Upper lobe of left lung (tissue), 6 donors: ENCODE measurements around the gene TRIM40. TPM values are rescaled to one million over a fixed set of nuclear protein-coding genes. Genes with fewer than 3 reads are reported as not detected.

Source experiments
- ATAC-seq, 2 donors: fragments of 200-7000 bp; cut with Tn5 transposase; one replicate each; pipeline ENCODE4 v1.9.1; 2022; ENCODE audit warnings: mild to moderate bottlenecking in 2 of 2, moderate library complexity in 2 of 2; ENCODE audit not compliant: low FRiP score in 2 of 2
- DNase-seq, 2 donors: peaks; one replicate each; pipeline ENCODE4 v3.0.0-alpha.2; 2019 to 2020
- H3K27ac ChIP-seq, 4 donors: fragments of 200-600 bp; sonication (generic); one replicate each; pipeline ENCODE4 v1.5.1; 2016 to 2019
- H3K27me3 ChIP-seq, 4 donors: fragments of 200-600 bp; sonication (generic); one replicate each; pipeline ENCODE4 v1.5.1; 2017 to 2019
- H3K36me3 ChIP-seq, 4 donors: fragments of 200-600 bp; sonication (generic); one replicate each; pipeline ENCODE4 v1.5.1; 2016 to 2019
- H3K4me1 ChIP-seq, 4 donors: fragments of 200-600 bp; sonication (generic); one replicate each; pipeline ENCODE4 v1.5.1; 2018 to 2019
- H3K4me3 ChIP-seq, 4 donors: fragments of 200-600 bp; sonication (generic); one replicate each; pipeline ENCODE4 v1.5.1; 2017 to 2019; ENCODE audit warnings: mild to moderate bottlenecking in 2 of 4, moderate library complexity in 1 of 4
- H3K9me3 ChIP-seq, 4 donors: fragments of 200-600 bp; sonication (generic); one replicate each; pipeline ENCODE4 v1.5.1; 2018 to 2019
- EP300 ChIP-seq, 4 donors: sonication (generic); formaldehyde crosslinking; IDR thresholded peaks; one replicate each; pipeline ENCODE4 v1.5.1; 2017; ENCODE audit warnings: antibody characterized with exemption in 4 of 4, control low read depth in 2 of 4
- POLR2A ChIP-seq, 4 donors: fragments of 450-650 bp; IDR thresholded peaks; one replicate each; pipeline ENCODE4 v1.5.1; 2016 to 2017; ENCODE audit warnings: antibody characterized with exemption in 4 of 4, mild to moderate bottlenecking in 2 of 4
- POLR2AphosphoS5 ChIP-seq, 2 donors: sonication (generic); formaldehyde crosslinking; IDR thresholded peaks; one replicate each; pipeline ENCODE4 v1.5.1; 2017; ENCODE audit warnings: antibody characterized with exemption in 2 of 2
- WGBS, 2 donors: methylation state at CpG; one replicate each; pipeline ENCODE4 v1.1.5; 2017 to 2018; 5-methylcytosine and 5-hydroxymethylcytosine counted together
- total RNA-seq, 6 donors: library from RNA; depleted of rRNA in 4 of 6; stranded (reverse); fragments of >200 nt in 4 of 6; gene quantifications; one replicate each; pipeline versions ENCODE4 v1.1.0 to v1.2.1, GENCODE V29; 2016 to 2021
- TF ChIP-seq, protein P1 (sequence below), 6 experiments: fragments of 450-650 bp in 4 of 6; fragments of 200-600 bp in 2 of 6; sonication (generic) in 2 of 6; IDR thresholded peaks; one replicate each; pipeline ENCODE4 v1.5.1; 2016 to 2019; ENCODE audit warnings: antibody characterized with exemption in 6 of 6
- donor health status: DM: no; HTN: no; CAD: no; lungs with moderate emphysema.
- donor health status: DM: no; HTN: yes; CAD: no; lungs with severe emphysema.

Gene TRIM40
- total RNA-seq, 6 donors from 2014 or later, result not detected

- WGBS, 2 donors, result 65 to 66% methylated on average over 7 of the region's 7 CpGs
- no peaks in the 10 kb centered on the region for H3K36me3 ChIP-seq
- ATAC-seq, result no peak
Observed at GRCh38 chr6:30149858-30150550, 14.1 kb downstream of the TRIM40 start.

GRCh38 chr6:30150671-30151395 is 14.9 kb downstream of the TRIM40 start:
- Histone ChIP-seq H3K36me3 (no peaks in the 10 kb centered on the region), H3K4me3 (no peak overlapping the region), H3K27me3 (no peaks in the 10 kb centered on the region), H3K27ac (no peak overlapping the region), H3K4me1 (peaks cover 0 to 4% (median 2%) of the 10 kb centered on the region in 4 donors), H3K9me3 (no peaks in the 10 kb centered on the region)
- DNase-seq (no peak), ATAC-seq (no peak)
- TF ChIP-seq POLR2A (IDR thresholded peaks at IDR 0.05), result no peak
- TF ChIP-seq, protein P1, sequence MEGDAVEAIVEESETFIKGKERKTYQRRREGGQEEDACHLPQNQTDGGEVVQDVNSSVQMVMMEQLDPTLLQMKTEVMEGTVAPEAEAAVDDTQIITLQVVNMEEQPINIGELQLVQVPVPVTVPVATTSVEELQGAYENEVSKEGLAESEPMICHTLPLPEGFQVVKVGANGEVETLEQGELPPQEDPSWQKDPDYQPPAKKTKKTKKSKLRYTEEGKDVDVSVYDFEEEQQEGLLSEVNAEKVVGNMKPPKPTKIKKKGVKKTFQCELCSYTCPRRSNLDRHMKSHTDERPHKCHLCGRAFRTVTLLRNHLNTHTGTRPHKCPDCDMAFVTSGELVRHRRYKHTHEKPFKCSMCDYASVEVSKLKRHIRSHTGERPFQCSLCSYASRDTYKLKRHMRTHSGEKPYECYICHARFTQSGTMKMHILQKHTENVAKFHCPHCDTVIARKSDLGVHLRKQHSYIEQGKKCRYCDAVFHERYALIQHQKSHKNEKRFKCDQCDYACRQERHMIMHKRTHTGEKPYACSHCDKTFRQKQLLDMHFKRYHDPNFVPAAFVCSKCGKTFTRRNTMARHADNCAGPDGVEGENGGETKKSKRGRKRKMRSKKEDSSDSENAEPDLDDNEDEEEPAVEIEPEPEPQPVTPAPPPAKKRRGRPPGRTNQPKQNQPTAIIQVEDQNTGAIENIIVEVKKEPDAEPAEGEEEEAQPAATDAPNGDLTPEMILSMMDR (IDR thresholded peaks at IDR 0.05), result no peak
- TF ChIP-seq EP300 (IDR thresholded peaks at IDR 0.05), result no peak
- no peak for TF ChIP-seq POLR2AphosphoS5 (IDR thresholded peaks at IDR 0.05)
- WGBS, 2 donors, result 88 to 92% methylated on average over 10 of the region's 10 CpGs

More at GRCh38 chr6:30149858-30150550, 14.1 kb downstream of the TRIM40 start:
- Histone ChIP-seq H3K9me3 (no peaks in the 10 kb centered on the region), H3K27ac (no peak overlapping the region), H3K27me3 (no peaks in the 10 kb centered on the region), H3K4me3 (no peak overlapping the region), H3K4me1 (no peaks in the 10 kb centered on the region)
- TF ChIP-seq EP300 (IDR thresholded peaks at IDR 0.05), result no peak
- no peak for TF ChIP-seq POLR2AphosphoS5 (IDR thresholded peaks at IDR 0.05)
- TF ChIP-seq, protein P1 (IDR thresholded peaks at IDR 0.05), result no peak
- TF ChIP-seq POLR2A (IDR thresholded peaks at IDR 0.05), result no peak
- DNase-seq, result no peak

- TF ChIP-seq POLR2AphosphoS5 (IDR thresholded peaks at IDR 0.05) (no peak), POLR2A (IDR thresholded peaks at IDR 0.05) (no peak), EP300 (IDR thresholded peaks at IDR 0.05) (no peak)
- TF ChIP-seq, protein P1 (IDR thresholded peaks at IDR 0.05), result no peak
- DNase-seq, result no peak
- ATAC-seq, result no peak
- no peak overlapping the region for H3K4me3 ChIP-seq
- no peaks in the 10 kb centered on the region for H3K27me3 ChIP-seq
- H3K9me3 ChIP-seq, result no peaks in the 10 kb centered on the region
- H3K27ac ChIP-seq, result no peak overlapping the region
- H3K4me1 ChIP-seq, result peaks cover 4 to 9% (median 7%) of the 10 kb centered on the region in 4 donors
- 57 to 69% methylated on average over 3 of the region's 3 CpGs for WGBS, 2 donors
- no peaks in the 10 kb centered on the region for H3K36me3 ChIP-seq
Observed at GRCh38 chr6:30151580-30151979, 15.6 kb downstream of the TRIM40 start.

GRCh38 chr6:30152016-30152673 is 16.2 kb downstream of the TRIM40 start:
- no peaks in the 10 kb centered on the region for H3K27me3 ChIP-seq
- H3K36me3 ChIP-seq, result no peaks in the 10 kb centered on the region
- no peak overlapping the region for H3K4me3 ChIP-seq
- H3K4me1 ChIP-seq, result peaks cover 7 to 12% (median 10%) of the 10 kb centered on the region in 4 donors
- H3K27ac ChIP-seq, result no peak overlapping the region
- no peaks in the 10 kb centered on the region for H3K9me3 ChIP-seq
- 58 to 67% methylated on average over 4 of the region's 4 CpGs for WGBS, 2 donors
- no peak for TF ChIP-seq POLR2AphosphoS5 (IDR thresholded peaks at IDR 0.05)
- TF ChIP-seq EP300 (IDR thresholded peaks at IDR 0.05), result no peak
- no peak for TF ChIP-seq POLR2A (IDR thresholded peaks at IDR 0.05)
- TF ChIP-seq, protein P1 (IDR thresholded peaks at IDR 0.05), result no peak
- ATAC-seq (no peak), DNase-seq (no peak)
